ENCODE measurements around the gene NOXO1.

DNA sequence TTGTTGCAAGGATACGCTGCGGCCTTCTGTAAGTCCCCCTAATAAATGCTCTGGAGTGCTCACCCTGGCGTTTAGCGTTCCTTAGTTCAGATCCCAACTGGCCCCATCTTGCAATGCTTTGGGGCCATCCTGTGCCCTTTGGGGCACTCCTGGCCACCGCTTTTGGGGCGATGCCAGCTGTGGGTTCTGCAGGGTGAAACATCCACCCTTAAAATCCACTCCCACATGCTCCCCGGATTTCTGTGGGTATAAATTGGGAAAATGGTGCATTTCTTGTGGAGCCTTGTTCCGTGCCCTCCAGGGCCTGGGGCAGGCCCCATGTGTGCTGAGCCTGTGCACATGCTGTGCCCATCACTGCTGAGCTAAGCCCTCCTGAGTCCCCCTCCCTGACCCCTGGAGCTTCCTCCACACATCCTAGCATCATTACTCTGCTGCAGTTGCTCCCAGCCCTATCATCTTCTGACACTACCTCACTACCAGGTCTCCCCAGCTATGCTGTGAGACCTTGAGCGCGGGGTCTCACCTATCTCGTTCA, 44.3 kb downstream of the NOXO1 start:
- TF ChIP-seq POLR2A (IDR thresholded peaks at IDR 0.05; ENCODE audit: low read depth, low read length) (no peak), EZH2 (IDR thresholded peaks at IDR 0.05; ENCODE audit: borderline replicate concordance, low read depth, low read length, severe bottlenecking) (no peak), MYC (IDR thresholded peaks at IDR 0.05; ENCODE audit: low read depth, low read length) (no peak)
- TF ChIP-seq, protein P1, sequence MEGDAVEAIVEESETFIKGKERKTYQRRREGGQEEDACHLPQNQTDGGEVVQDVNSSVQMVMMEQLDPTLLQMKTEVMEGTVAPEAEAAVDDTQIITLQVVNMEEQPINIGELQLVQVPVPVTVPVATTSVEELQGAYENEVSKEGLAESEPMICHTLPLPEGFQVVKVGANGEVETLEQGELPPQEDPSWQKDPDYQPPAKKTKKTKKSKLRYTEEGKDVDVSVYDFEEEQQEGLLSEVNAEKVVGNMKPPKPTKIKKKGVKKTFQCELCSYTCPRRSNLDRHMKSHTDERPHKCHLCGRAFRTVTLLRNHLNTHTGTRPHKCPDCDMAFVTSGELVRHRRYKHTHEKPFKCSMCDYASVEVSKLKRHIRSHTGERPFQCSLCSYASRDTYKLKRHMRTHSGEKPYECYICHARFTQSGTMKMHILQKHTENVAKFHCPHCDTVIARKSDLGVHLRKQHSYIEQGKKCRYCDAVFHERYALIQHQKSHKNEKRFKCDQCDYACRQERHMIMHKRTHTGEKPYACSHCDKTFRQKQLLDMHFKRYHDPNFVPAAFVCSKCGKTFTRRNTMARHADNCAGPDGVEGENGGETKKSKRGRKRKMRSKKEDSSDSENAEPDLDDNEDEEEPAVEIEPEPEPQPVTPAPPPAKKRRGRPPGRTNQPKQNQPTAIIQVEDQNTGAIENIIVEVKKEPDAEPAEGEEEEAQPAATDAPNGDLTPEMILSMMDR (IDR thresholded peaks at IDR 0.05; ENCODE audit: extremely low read depth in 1 of 2, insufficient read depth in 1 of 2, low read depth in 1 of 2, low read length in 2 of 2) = no peak

Measured in endothelial cell of umbilical vein (primary cell).